GM20000 (cell line): ENCODE results near the gene TTYH1.

Experiments used
- DNase-seq: peaks from one replicate; pipeline ENCODE4 v3.0.0; 2012; ENCODE audit warnings: low spot score
- CTCF ChIP-seq: IDR thresholded peaks from 2 replicates; pipeline ENCODE4 v1.5.1; 2012; ENCODE audit warnings: mild to moderate bottlenecking, control low read depth; ENCODE audit errors: extremely low read depth, missing control alignments

The TTYH1 gene

GRCh38 chr19:54451331-54451871 lies 36.1 kb downstream of the TTYH1 start:
- no peak for TF ChIP-seq CTCF
- DNase-seq = no peak

GRCh38 chr19:54451997-54452396 lies 36.7 kb downstream of the TTYH1 start:
- DNase-seq = no peak
- no peak for TF ChIP-seq CTCF

GRCh38 chr19:54452626-54453025 lies 37.4 kb downstream of the TTYH1 start:
- TF ChIP-seq CTCF = no peak

GRCh38 chr19:54453921-54454780 lies 38.9 kb downstream of the TTYH1 start:
- no peak for DNase-seq
- no peak for TF ChIP-seq CTCF

More at GRCh38 chr19:54452626-54453025, 37.4 kb downstream of the TTYH1 start:
- no peak for DNase-seq

GRCh38 chr19:54454781-54455675 lies 39.8 kb downstream of the TTYH1 start:
- no peak for TF ChIP-seq CTCF
- DNase-seq = no peak

GRCh38 chr19:54455786-54456422 lies 40.6 kb downstream of the TTYH1 start:
- TF ChIP-seq CTCF = no peak
- no peak for DNase-seq
